Measurements from ENCODE around the gene STXBP6. TPM values are rescaled to one million over a fixed set of nuclear protein-coding genes. Genes with fewer than 3 reads are reported as not detected.

STXBP6 gene
- total RNA-seq, 2 experiments from 2014 or later: not detected

DNA sequence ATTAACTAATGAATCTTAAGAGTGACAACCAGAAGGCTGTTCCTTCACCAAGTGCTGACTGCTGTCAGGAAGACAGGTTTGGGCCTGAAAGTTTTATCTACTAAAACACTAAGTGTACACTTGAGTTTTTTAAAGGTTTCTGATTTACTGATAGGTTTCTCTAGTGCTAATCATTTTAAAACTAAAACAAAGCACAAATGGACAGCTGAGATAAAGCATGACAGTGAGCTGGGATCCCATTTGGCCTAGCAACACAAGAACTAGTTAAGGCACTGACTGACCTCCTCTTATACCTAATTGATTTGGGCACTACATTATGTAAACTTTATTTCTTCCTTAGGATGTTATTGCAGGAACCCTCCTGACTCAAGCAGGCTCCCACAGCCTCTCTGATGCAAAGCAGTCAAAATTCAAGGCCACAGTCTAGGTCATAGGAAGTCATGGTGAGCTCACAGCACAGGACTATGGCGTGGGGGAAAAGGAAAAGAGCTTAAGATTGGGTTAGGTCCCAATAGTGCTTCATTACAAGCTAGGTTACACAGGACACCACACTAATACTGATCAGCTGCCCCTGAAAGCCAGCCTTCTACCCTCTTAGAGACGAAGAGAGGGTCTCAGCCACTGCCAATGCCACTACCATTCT, 3.5 kb downstream of the STXBP6 start:
- Mint-ChIP-seq H3K9me3 (ENCODE audit: low read depth) (no peaks in the 10 kb centered on the region), H3K4me1 (peaks cover 12% of the 10 kb centered on the region), H3K27ac (no peak overlapping the region), H3K27me3 (peaks cover 42% of the 10 kb centered on the region), H3K4me3 (no peak overlapping the region), H3K36me3 (no peaks in the 10 kb centered on the region)
- no peak for DNase-seq
- CTCF ChIA-PET: interaction anchor here (1.2 kb wide), 1 partner anchor 11 kb away, joined by 3 read pairs; no protein-coding TSS in a partner anchor
- no peak for ATAC-seq

DNA sequence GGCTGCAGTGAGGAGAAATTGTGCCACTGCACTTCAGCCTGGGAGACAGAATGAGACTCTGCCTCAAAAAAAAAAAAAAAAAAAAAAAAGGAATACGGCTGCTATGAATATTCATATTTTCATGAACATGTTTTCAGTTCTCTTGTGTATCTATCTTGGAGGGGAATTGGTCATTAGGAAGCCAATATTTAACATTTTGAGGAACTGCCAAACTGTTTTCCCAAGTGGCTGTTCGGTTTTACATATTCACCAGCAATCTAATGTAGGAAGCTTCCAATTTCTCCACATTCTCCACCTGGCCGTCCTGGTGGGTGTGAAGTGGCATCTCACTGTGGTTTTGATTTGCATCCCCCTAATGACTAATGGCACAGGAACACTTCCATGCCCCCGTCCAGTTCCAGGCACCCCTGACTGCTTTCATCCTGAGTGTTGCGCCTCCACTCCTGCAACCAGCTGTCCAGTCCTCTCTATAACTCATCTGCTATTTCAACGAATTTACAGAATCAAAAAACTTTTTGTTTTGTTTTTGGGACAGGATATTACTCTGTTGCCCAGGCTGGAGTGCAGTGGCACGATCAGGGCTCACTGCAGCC, 5.7 kb downstream of the STXBP6 start:
- peaks cover 26% of the 10 kb centered on the region for H3K27me3 Mint-ChIP-seq
- no peak for DNase-seq
- no peak overlapping the region for H3K4me3 Mint-ChIP-seq
- peaks cover 8% of the 10 kb centered on the region for H3K4me1 Mint-ChIP-seq
- H3K9me3 Mint-ChIP-seq (ENCODE audit: low read depth): no peaks in the 10 kb centered on the region
- ATAC-seq: no peak
- CTCF ChIA-PET: no interaction called here
- no peaks in the 10 kb centered on the region for H3K36me3 Mint-ChIP-seq
- no peak overlapping the region for H3K27ac Mint-ChIP-seq

DNA sequence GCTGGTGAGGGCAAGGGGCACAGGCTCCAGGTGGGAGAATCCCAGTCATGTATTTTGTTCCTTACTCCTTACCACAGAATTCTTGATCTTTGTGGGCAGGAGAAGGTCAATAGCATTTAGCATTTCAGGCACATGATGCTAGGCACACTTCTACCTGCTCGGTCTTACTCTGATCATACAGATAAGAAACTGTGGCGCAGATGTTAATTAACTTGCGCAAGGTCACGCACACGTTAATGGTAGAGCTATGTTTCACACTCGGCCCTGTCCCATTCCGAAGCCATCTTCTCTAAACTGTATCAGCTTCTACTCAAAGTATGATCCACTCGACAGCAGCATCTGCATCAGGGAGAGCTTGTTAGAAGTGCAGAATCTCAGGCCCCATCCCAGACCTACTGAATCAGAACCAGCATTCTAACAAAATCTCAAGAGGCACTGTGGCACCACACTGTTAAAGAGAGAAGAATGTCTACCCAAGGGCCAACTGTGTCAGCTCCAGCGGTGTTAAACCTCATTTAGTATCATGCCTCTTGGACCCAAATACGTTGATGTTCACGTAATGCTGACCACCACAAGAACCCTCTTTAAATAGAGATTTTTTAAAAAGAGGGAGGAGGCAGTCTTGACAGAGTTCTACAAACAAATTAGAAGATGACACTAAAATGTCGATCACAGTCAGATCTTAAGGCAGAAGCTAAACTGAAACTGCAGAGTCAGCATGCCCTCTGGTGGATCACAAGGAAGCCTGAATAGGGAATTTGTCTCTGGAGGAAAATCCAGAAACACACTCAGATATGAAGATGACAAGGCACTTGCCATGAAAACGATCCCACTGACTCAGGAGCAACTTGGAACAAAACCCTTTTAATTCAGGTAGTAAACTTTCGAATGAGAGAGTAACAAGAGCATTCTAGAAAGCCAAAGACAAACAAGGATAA, 7.3 kb downstream of the STXBP6 start:
- no peak overlapping the region for H3K27ac Mint-ChIP-seq
- DNase-seq (no peak), ATAC-seq (no peak)
- H3K27me3 Mint-ChIP-seq: peaks cover 10% of the 10 kb centered on the region
- no peaks in the 10 kb centered on the region for H3K4me1 Mint-ChIP-seq
- no peaks in the 10 kb centered on the region for H3K36me3 Mint-ChIP-seq
- CTCF ChIA-PET: no interaction called here
- no peaks in the 10 kb centered on the region for H3K9me3 Mint-ChIP-seq (ENCODE audit: low read depth)
- no peak overlapping the region for H3K4me3 Mint-ChIP-seq

DNA sequence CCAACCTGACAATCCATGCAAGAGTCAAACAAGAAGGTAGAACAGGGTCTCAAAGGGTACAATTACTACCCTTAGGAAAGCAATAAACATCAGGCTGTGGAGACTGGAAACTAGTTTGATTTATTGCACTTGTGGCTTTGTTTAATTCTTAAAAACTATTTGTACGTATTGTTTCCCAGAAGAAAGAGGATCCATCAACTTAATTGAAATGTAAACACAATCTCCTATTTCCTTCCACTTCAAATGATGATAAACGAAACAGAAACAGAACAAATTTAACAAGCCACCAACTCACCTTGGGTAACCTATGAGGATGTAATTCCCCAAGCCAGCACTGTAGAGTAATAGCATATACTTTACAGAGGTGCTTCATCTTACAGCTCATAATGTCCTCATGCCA, 8.0 kb downstream of the STXBP6 start:
- no peak overlapping the region for H3K4me3 Mint-ChIP-seq
- no peaks in the 10 kb centered on the region for H3K9me3 Mint-ChIP-seq (ENCODE audit: low read depth)
- CTCF ChIA-PET: no interaction called here
- no peaks in the 10 kb centered on the region for H3K36me3 Mint-ChIP-seq
- H3K27ac Mint-ChIP-seq: no peak overlapping the region
- DNase-seq (no peak), ATAC-seq (no peak)
- H3K27me3 Mint-ChIP-seq: peaks cover 4% of the 10 kb centered on the region
- H3K4me1 Mint-ChIP-seq: no peaks in the 10 kb centered on the region

DNA sequence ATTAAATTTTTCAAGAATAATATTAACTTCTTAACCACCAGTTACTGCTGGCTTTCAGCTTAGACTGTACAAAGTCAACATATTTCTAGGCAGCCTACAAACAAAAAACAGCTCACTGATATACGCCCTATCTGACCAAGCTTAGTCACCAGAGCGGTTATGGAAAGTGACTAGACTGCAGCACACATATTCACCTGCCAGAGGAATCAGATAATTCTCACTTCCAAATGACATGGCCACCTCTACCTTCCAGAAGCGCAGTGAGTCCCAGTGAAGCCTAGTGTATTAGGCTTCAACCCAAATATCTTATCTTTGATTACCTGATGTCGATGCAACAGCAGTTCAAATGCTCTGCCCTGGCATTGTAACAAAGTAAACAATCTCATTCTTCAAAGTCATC, 8.5 kb downstream of the STXBP6 start:
- DNase-seq: no peak
- no peaks in the 10 kb centered on the region for H3K4me1 Mint-ChIP-seq
- H3K27ac Mint-ChIP-seq: no peak overlapping the region
- ATAC-seq: no peak
- no peaks in the 10 kb centered on the region for H3K36me3 Mint-ChIP-seq
- no peaks in the 10 kb centered on the region for H3K9me3 Mint-ChIP-seq (ENCODE audit: low read depth)
- peaks cover 3% of the 10 kb centered on the region for H3K27me3 Mint-ChIP-seq
- CTCF ChIA-PET: no interaction called here
- no peak overlapping the region for H3K4me3 Mint-ChIP-seq

DNA sequence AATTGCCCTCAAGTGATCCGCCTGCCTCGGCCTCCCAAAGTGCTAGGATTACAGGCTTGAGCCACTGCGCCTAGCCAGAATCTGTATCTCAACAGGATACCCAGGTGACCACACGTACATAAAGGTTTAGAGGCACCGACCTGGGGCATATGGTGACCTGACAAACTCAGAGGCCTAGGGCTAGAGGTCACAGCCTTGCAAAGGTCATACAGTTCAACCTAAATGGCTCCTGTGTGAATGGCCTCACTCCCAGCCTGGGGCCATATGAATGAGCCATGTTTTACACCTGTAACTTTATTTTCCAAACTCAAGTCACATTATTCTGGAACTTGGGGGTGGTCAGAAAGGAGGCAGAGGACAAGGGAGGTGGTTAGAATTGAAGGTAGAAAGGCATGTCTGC, 10.0 kb downstream of the STXBP6 start:
- CTCF ChIA-PET: no interaction called here
- Mint-ChIP-seq H3K4me3 (no peak overlapping the region), H3K27ac (no peak overlapping the region), H3K27me3 (no peaks in the 10 kb centered on the region), H3K36me3 (no peaks in the 10 kb centered on the region), H3K9me3 (ENCODE audit: low read depth) (no peaks in the 10 kb centered on the region), H3K4me1 (no peaks in the 10 kb centered on the region)
- no peak for DNase-seq
- ATAC-seq: no peak

DNA sequence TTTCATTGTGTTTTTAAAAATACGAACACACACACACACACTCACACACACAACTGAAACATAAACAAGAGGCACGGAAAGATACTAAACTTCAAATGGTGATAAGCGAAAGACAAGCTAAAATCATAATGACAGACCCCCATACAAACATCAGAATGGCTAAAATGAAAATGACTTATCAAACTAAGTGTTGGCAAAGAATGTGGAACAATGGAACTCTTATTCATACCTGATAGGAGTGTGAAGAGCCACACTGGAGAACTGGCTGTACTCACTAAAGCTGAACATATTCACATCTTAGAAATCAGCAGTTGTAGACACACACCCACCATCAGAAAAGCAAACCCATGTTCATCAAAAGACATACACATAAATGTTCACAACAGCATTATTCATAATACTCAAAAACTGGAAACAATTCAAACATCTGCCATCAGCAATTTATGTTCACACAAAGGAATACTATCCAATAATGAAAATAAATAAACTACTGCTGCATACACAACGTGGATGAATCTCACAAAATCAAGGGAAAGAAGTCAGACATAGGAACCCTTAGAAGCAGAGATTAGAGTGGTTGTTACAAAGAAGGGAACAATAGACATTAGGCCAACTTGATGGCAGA, 11.8 kb downstream of the STXBP6 start:
- Mint-ChIP-seq H3K4me1 (no peaks in the 10 kb centered on the region), H3K27ac (no peak overlapping the region), H3K4me3 (no peak overlapping the region), H3K9me3 (ENCODE audit: low read depth) (no peaks in the 10 kb centered on the region), H3K27me3 (no peaks in the 10 kb centered on the region), H3K36me3 (no peaks in the 10 kb centered on the region)
- ATAC-seq: no peak
- no peak for DNase-seq
- CTCF ChIA-PET: no interaction called here

DNA sequence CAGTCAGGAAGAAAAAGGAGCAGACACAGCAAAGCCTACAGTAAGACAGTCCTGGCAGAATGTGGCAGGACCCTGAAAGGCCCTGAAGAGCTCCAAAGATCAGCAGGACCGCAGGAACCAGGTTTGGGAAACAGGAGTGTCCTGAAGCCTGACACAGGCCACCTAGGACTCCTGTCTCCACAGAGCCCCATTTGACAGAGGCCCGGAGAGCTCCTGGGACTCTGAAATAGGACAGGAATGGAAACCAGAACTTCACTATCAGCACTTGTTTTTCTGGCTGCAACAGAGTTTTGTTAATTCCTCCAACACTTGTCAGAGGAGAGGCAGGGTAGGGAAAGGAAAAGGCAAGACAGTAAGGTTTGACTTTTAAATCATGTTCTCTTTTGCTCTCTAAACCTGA, 12.9 kb downstream of the STXBP6 start:
- no peaks in the 10 kb centered on the region for H3K4me1 Mint-ChIP-seq
- DNase-seq (no peak), ATAC-seq (no peak)
- H3K9me3 Mint-ChIP-seq (ENCODE audit: low read depth): no peaks in the 10 kb centered on the region
- CTCF ChIA-PET: no interaction called here
- no peak overlapping the region for H3K27ac Mint-ChIP-seq
- no peaks in the 10 kb centered on the region for H3K27me3 Mint-ChIP-seq
- no peaks in the 10 kb centered on the region for H3K36me3 Mint-ChIP-seq
- no peak overlapping the region for H3K4me3 Mint-ChIP-seq

DNA sequence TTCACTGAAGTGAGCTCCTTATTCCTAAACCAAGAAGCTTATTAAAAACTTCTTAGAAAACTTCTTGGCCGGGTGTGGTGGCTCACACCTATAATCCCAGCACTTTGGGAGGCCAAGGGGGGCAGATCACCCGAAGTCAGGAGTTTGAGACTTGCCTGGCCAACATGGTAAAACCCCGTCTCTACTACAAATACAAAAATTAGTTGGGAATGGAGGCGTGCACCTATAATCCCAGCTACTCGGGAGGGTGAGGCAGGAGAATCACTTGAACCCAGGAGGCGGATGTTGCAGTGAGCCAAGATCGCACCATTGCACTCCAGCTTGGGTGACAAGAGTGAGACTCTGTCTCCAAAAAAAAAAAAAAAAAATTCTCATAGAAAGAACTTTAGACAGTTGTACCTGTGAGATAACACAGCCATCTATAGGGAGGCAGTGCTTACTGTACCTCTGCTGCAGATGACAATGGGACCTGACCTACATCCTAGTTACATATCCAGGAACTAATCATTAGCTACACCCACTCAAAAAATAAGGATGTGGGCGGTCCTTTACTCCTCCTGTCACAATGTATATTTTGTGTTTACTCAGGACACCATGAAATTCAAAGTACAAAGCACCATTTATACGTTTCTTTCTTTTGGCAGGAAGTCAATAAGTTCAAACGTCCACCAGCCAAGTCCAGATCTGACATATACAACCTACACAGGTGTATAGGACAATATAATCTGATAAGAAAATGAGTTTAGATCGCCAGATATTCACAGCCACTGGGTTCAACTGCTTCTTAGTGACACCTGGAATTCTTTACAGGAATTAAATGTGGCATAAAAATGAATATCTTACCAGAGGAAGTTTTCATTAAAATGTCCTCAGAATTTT, 14.9 kb downstream of the STXBP6 start:
- no peak overlapping the region for H3K4me3 Mint-ChIP-seq
- no peak overlapping the region for H3K27ac Mint-ChIP-seq
- H3K4me1 Mint-ChIP-seq: no peaks in the 10 kb centered on the region
- no peaks in the 10 kb centered on the region for H3K36me3 Mint-ChIP-seq
- H3K9me3 Mint-ChIP-seq (ENCODE audit: low read depth): no peaks in the 10 kb centered on the region
- no peaks in the 10 kb centered on the region for H3K27me3 Mint-ChIP-seq
- ATAC-seq: no peak
- CTCF ChIA-PET: interaction anchor here (0.6 kb wide), 1 partner anchor 56 kb away, joined by 4 read pairs; no protein-coding TSS in a partner anchor
- DNase-seq: no peak

DNA sequence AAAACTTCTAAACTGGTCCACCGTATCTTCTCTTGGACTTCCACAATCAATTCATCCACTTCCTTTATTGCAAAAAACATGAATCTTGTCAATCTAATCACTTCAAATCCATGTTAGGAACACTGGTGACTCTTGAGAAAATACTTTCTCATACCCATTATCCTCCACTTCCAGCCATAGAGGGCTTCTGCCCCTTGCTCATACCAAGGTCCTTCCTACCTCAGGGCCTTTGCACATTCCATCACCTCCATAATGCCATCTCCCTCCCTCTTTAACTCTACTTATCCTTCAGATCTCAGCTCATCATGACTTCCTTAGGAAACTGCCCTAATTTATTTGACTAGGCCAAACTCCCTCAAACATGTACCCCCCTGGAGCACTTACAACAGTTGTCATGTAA, 16.6 kb downstream of the STXBP6 start:
- no peak overlapping the region for H3K27ac Mint-ChIP-seq
- H3K4me3 Mint-ChIP-seq: no peak overlapping the region
- no peaks in the 10 kb centered on the region for H3K27me3 Mint-ChIP-seq
- no peak for DNase-seq
- no peaks in the 10 kb centered on the region for H3K9me3 Mint-ChIP-seq (ENCODE audit: low read depth)
- CTCF ChIA-PET: no interaction called here
- H3K36me3 Mint-ChIP-seq: no peaks in the 10 kb centered on the region
- no peak for ATAC-seq
- no peaks in the 10 kb centered on the region for H3K4me1 Mint-ChIP-seq

DNA sequence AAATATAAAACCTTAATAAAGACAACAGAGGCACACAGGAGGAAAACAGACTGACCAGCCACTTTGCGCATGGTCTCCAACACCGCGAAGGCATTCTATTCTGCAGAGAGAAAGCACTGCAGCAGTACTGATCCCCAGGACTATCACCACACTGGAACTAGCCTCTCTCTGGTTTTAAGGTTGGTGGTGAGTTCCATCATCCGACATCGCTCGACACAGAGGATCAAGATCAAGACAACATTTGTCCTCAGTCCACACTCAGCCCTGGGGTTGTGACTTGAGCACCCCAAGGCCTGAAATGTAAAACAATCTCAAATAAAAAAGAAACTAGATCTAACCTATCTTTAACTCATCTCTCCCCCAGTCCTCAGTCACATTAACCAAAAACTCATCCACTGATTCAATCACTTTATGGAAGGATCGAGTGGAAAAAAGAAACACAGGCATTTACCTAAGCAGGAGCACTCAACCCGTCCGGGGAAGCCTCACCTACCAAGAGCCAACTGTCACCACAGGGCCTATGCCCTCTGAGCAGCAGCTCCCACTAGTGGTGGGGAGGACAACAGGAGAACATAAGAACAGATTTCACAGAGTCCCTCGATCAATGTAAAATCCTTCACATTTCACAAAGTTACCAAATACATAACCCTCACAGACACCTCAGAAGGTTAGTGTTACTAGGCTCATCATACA, 17.7 kb downstream of the STXBP6 start:
- Mint-ChIP-seq H3K4me3 (no peak overlapping the region), H3K36me3 (no peaks in the 10 kb centered on the region), H3K27me3 (no peaks in the 10 kb centered on the region), H3K9me3 (ENCODE audit: low read depth) (no peaks in the 10 kb centered on the region), H3K4me1 (no peaks in the 10 kb centered on the region), H3K27ac (no peak overlapping the region)
- CTCF ChIA-PET: no interaction called here
- no peak for DNase-seq
- no peak for ATAC-seq

DNA sequence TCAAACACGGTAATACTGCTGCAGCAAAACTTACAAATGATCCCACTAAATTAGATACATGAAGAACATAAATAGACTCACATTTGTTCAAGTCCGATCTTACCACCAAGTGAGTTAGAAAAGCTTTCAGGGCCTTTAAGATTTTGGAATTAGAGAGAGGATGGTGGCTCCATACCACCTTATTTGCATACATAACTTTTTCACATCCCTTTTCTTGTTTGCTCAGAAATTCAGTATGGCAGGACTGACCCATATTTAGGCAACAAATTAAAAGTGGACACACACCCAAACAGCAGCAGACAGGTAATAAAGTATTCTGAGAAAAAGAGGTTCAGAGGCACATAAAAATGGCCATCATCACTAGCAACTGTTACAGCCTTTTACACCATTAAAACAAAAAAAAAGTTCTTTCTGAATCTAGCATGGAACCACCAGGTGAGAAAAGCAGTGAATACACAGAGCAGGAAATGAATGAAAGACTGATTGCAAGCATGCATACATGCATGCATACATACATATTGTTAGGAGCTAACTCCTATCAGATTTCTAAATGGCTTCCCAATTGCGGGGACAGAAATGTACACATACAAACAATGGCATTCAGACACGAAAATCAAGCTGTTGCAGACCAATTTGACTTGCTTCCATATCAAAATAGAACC, 23.3 kb downstream of the STXBP6 start:
- H3K9me3 Mint-ChIP-seq (ENCODE audit: low read depth): no peaks in the 10 kb centered on the region
- no peak overlapping the region for H3K27ac Mint-ChIP-seq
- no peaks in the 10 kb centered on the region for H3K4me1 Mint-ChIP-seq
- CTCF ChIA-PET: no interaction called here
- no peak for ATAC-seq
- DNase-seq: no peak
- H3K27me3 Mint-ChIP-seq: no peaks in the 10 kb centered on the region
- H3K36me3 Mint-ChIP-seq: no peaks in the 10 kb centered on the region
- no peak overlapping the region for H3K4me3 Mint-ChIP-seq
